Fibroblast of the aortic adventitia (primary cell): ENCODE data around the gene CPSF7. TPM values are rescaled to one million over a fixed set of nuclear protein-coding genes. Genes with fewer than 3 reads are reported as not detected.
A peak's percentile ranks its signal among the peaks of the same experiment; 100 is the strongest.

Source experiments
- DNase-seq: peaks from one replicate; pipeline ENCODE4 v3.0.0-alpha.2; 2010; ENCODE audit warnings: low read depth
- H3K4me3 ChIP-seq: 2 replicates; pipeline ENCODE4 v1.5.1; 2011; ENCODE audit warnings: low read depth, mild to moderate bottlenecking, control low read depth, low read length, moderate library complexity
- CTCF ChIP-seq: IDR thresholded peaks from 2 replicates; pipeline ENCODE4 v1.5.1; 2011; ENCODE audit warnings: mild to moderate bottlenecking, low read length, control low read depth, inconsistent platforms; ENCODE audit not compliant: insufficient read depth
- total RNA-seq: library from RNA; depleted of rRNA; stranded (reverse); fragments of >200 nt; gene quantifications from 2 replicates; pipeline ENCODE4 v1.2.3, GENCODE V29; 2012; ENCODE audit warnings: low replicate concordance

CPSF7 gene
- total RNA-seq, 1 donor: 33.8 TPM

- no peak overlapping the region for H3K4me3 ChIP-seq
- DNase-seq: no peak
- TF ChIP-seq CTCF: no peak
Measured at GRCh38 chr11:61422226-61422625, 7.5 kb downstream of the CPSF7 start.

- H3K4me3 ChIP-seq: no peak overlapping the region
- no peak for TF ChIP-seq CTCF
- DNase-seq: no peak
Measured at GRCh38 chr11:61418136-61418535, 11.6 kb downstream of the CPSF7 start.

GRCh38 chr11:61417670-61418069, 12.1 kb downstream of the CPSF7 start:
- no peak overlapping the region for H3K4me3 ChIP-seq
- no peak for TF ChIP-seq CTCF
- DNase-seq: peak; percentile 28

GRCh38 chr11:61416941-61417340, 12.8 kb downstream of the CPSF7 start:
- no peak overlapping the region for H3K4me3 ChIP-seq
- no peak for TF ChIP-seq CTCF
- no peak for DNase-seq

- H3K4me3 ChIP-seq: no peak overlapping the region
- TF ChIP-seq CTCF: no peak
- no peak for DNase-seq
Measured at GRCh38 chr11:61415381-61415780, 14.4 kb downstream of the CPSF7 start.

GRCh38 chr11:61414547-61414946, 15.2 kb downstream of the CPSF7 start:
- DNase-seq: no peak
- no peak overlapping the region for H3K4me3 ChIP-seq
- no peak for TF ChIP-seq CTCF

GRCh38 chr11:61413496-61413895, 16.3 kb downstream of the CPSF7 start:
- TF ChIP-seq CTCF: no peak
- DNase-seq: peak; percentile 80
- no peak overlapping the region for H3K4me3 ChIP-seq
